HG03565 (cell line): ENCODE measurements around the gene MLH1.

Experiments used
- ATAC-seq: cut with Tn5 transposase; IDR thresholded peaks from one replicate; pipeline ENCODE4 v1.9.1; 2021; ENCODE audit warnings: mild to moderate bottlenecking, moderate library complexity; ENCODE audit not compliant: unreplicated experiment

Gene MLH1

GRCh38 chr3:36973139-36973538 lies 20.2 kb upstream of the MLH1 start:
- no peak for ATAC-seq

GRCh38 chr3:36981006-36981405 lies 12.3 kb upstream of the MLH1 start:
- ATAC-seq = no peak

- no peak for ATAC-seq
Observed at GRCh38 chr3:36988356-36988755, 5.0 kb upstream of the MLH1 start.

- ATAC-seq = no peak
Observed at GRCh38 chr3:36989005-36989404, 4.3 kb upstream of the MLH1 start.

GRCh38 chr3:36989568-36989967 lies 3.8 kb upstream of the MLH1 start:
- no peak for ATAC-seq

GRCh38 chr3:36991147-36991546 lies 2.2 kb upstream of the MLH1 start:
- no peak for ATAC-seq

GRCh38 chr3:36991923-36992805 lies 1.2 kb upstream of the MLH1 start:
- no peak for ATAC-seq

GRCh38 chr3:36992806-36993325 lies 452 bp upstream of the MLH1 start, which contains the start of gene EPM2AIP1:
Gene EPM2AIP1 (minus strand): TSS chr3:36993131. CDS start chr3:36993077, 54 bp downstream.
- peak; percentile 12 for ATAC-seq

GRCh38 chr3:37014620-37015019 lies 21.3 kb downstream of the MLH1 start:
- no peak for ATAC-seq

- no peak for ATAC-seq
Observed at GRCh38 chr3:37015642-37016041, 22.3 kb downstream of the MLH1 start.

GRCh38 chr3:37016903-37017302 lies 23.6 kb downstream of the MLH1 start:
- no peak for ATAC-seq

- no peak for ATAC-seq
Observed at GRCh38 chr3:37017683-37018082, 24.4 kb downstream of the MLH1 start.

GRCh38 chr3:37024092-37024491 lies 30.8 kb downstream of the MLH1 start:
- no peak for ATAC-seq

- ATAC-seq = no peak
Observed at GRCh38 chr3:37024820-37025405, 31.6 kb downstream of the MLH1 start.

GRCh38 chr3:37025561-37026335 lies 32.4 kb downstream of the MLH1 start:
- ATAC-seq = no peak

GRCh38 chr3:37026851-37027250 lies 33.5 kb downstream of the MLH1 start:
- ATAC-seq = no peak

- no peak for ATAC-seq
Observed at GRCh38 chr3:37028329-37028728, 35.0 kb downstream of the MLH1 start.

- no peak for ATAC-seq
Observed at GRCh38 chr3:37029111-37029510, 35.8 kb downstream of the MLH1 start.

- ATAC-seq = no peak
Observed at GRCh38 chr3:37029516-37030163, 36.3 kb downstream of the MLH1 start.

- ATAC-seq = no peak
Observed at GRCh38 chr3:37030588-37030987, 37.3 kb downstream of the MLH1 start.
